ENCODE measurements around the gene LRRC8D. TPM values are rescaled to one million over a fixed set of nuclear protein-coding genes. Genes with fewer than 3 reads are reported as not detected.

LRRC8D gene
- total and polyA plus RNA-seq, 4 donors = 7.1 to 17.4 (median 14.4) TPM

DNA sequence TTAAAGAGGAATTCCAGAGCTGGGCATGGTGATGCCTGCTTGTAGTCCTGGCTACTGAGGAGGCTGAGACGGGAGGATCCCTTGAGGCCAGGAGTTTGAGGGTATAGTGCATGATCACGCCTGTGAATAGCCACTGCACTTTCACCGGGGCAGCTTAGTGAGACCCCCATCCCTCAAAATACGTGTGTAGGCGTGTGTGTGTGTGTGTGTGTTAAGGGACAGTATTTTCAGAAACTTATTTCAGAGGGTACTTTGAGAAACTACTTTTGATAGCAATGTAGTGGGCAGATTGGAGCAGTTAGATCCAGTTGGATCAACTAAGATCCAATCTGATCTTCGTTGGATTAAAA is 62.2 kb downstream of the LRRC8D start:
- 98% methylated on average over 6 of the region's 6 CpGs for WGBS
- H3K27ac ChIP-seq (ENCODE audit: low read depth in 1 of 2, low read length in 2 of 2) = no peak overlapping the region
- no peak overlapping the region for H3K9ac ChIP-seq (ENCODE audit: low read depth in 1 of 2, low read length in 2 of 2)
- peaks cover 0 to 16% (median 7%) of the 10 kb centered on the region in 4 donors for H3K4me1 ChIP-seq (ENCODE audit: control insufficient read depth in 4 of 4, insufficient read depth in 4 of 4, low read length in 3 of 4)
- H3K27me3 ChIP-seq (ENCODE audit: control insufficient read depth in 4 of 4, insufficient read depth in 4 of 4, low read length in 3 of 4) = no peaks in the 10 kb centered on the region
- DNase-seq (ENCODE audit: low spot score) = no peak
- peaks cover 0 to 1% (median 0%) of the 10 kb centered on the region in 4 donors for H3K36me3 ChIP-seq (ENCODE audit: control insufficient read depth in 4 of 4, insufficient read depth in 3 of 4, low read depth in 1 of 4, low read length in 3 of 4)
- H3K9me3 ChIP-seq (ENCODE audit: control insufficient read depth in 4 of 4, low read length in 3 of 4) = no peaks in the 10 kb centered on the region
- no peak overlapping the region for H3K4me3 ChIP-seq (ENCODE audit: low read depth in 1 of 3, low read length in 3 of 3)
- TF ChIP-seq HNF4A (conservative IDR thresholded peaks at IDR 0.05) (no peak), YY1 (IDR thresholded peaks at IDR 0.05) (no peak), ATF3 (IDR thresholded peaks at IDR 0.05) (no peak), JUND (IDR thresholded peaks at IDR 0.05) (no peak), EGR1 (IDR thresholded peaks at IDR 0.05; ENCODE audit: low read depth in 2 of 2) (no peak), FOXA1 (IDR thresholded peaks at IDR 0.05) (no peak), MAX (IDR thresholded peaks at IDR 0.05) (no peak), FOXA2 (IDR thresholded peaks at IDR 0.05) (no peak), NR2F2 (IDR thresholded peaks at IDR 0.05) (no peak), REST (IDR thresholded peaks at IDR 0.05) (no peak), RXRA (IDR thresholded peaks at IDR 0.05) (no peak), HNF4G (IDR thresholded peaks at IDR 0.05) (no peak), TAF1 (conservative IDR thresholded peaks at IDR 0.05) (no peak), GABPA (IDR thresholded peaks at IDR 0.05 in 1 of 2, conservative IDR thresholded peaks at IDR 0.05 in 1 of 2) (no peak), SP1 (IDR thresholded peaks at IDR 0.05) (no peak), RAD21 (IDR thresholded peaks at IDR 0.05) (no peak)
- TF ChIP-seq, protein P1, sequence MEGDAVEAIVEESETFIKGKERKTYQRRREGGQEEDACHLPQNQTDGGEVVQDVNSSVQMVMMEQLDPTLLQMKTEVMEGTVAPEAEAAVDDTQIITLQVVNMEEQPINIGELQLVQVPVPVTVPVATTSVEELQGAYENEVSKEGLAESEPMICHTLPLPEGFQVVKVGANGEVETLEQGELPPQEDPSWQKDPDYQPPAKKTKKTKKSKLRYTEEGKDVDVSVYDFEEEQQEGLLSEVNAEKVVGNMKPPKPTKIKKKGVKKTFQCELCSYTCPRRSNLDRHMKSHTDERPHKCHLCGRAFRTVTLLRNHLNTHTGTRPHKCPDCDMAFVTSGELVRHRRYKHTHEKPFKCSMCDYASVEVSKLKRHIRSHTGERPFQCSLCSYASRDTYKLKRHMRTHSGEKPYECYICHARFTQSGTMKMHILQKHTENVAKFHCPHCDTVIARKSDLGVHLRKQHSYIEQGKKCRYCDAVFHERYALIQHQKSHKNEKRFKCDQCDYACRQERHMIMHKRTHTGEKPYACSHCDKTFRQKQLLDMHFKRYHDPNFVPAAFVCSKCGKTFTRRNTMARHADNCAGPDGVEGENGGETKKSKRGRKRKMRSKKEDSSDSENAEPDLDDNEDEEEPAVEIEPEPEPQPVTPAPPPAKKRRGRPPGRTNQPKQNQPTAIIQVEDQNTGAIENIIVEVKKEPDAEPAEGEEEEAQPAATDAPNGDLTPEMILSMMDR (IDR thresholded peaks at IDR 0.05; ENCODE audit: low read depth, low read length, missing input control) = no peak
- TF ChIP-seq, protein P2, sequence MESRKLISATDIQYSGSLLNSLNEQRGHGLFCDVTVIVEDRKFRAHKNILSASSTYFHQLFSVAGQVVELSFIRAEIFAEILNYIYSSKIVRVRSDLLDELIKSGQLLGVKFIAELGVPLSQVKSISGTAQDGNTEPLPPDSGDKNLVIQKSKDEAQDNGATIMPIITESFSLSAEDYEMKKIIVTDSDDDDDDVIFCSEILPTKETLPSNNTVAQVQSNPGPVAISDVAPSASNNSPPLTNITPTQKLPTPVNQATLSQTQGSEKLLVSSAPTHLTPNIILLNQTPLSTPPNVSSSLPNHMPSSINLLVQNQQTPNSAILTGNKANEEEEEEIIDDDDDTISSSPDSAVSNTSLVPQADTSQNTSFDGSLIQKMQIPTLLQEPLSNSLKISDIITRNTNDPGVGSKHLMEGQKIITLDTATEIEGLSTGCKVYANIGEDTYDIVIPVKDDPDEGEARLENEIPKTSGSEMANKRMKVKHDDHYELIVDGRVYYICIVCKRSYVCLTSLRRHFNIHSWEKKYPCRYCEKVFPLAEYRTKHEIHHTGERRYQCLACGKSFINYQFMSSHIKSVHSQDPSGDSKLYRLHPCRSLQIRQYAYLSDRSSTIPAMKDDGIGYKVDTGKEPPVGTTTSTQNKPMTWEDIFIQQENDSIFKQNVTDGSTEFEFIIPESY (IDR thresholded peaks at IDR 0.05) = no peak

All from liver (tissue), 9 donors.